GM18519 (cell line): Measurements from ENCODE around the gene ZNF341.
"Not testable (repeated sequence)": the region's sequence is repeated elsewhere in the genome, so short reads cannot be mapped to it uniquely, and the experiment has no call there.

Source experiments
- ATAC-seq: cut with Tn5 transposase; IDR thresholded peaks from one replicate; pipeline ENCODE4 v1.9.1; 2021; ENCODE audit warnings: mild to moderate bottlenecking, moderate library complexity; ENCODE audit not compliant: unreplicated experiment, low FRiP score

ZNF341 gene

GRCh38 chr20:33731693-33732165 is at the start of gene ZNF341:
Gene ZNF341, plus strand, starts transcription at chr20:33731996. Its CDS starts 26 bp downstream, at chr20:33732022.
- ATAC-seq, result peak; percentile 70

GRCh38 chr20:33684533-33685327 is 47.1 kb upstream of the ZNF341 start:
- no peak for ATAC-seq

DNA sequence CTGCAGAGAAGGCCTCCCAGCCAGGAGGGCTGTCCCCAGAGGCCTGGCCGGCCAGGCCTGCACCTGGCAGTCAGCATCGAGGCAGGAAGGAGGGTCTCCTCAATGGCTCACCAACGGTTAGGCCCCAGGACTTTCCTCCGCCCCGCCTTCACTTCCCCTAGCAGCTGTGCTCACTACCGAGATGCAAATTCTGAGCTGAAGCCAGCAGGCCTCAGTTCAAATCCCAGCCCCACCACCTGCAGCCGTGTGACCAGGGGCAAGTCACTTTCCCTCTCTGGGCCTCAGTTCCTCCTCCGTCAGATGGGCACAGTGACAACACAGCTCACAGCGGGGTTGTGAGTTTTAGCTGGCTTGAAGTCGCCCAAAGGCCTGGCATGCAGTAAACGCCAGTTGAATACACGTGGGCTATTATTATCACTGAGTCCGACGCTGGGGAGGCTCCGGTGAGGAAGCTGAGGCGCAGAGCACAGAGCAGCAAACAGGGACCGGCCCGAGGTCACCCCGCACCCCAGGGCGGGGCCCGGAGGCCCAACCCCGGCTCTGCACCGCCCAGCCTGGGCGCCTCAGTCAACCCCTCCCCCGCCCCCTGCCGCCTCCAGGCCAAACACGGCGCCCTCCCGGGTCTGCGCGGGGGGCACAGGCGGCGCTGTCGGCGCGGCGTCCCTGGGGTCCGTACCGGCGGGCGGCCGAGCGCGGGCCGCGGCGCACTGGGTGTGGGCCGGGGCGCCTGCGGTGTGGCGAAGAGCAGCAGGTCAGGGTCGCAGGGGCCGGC is 46.3 kb upstream of the ZNF341 start:
- ATAC-seq, result peak; percentile 22

GRCh38 chr20:33686100-33686983 is 45.5 kb upstream of the ZNF341 start, which contains the start of gene E2F1:
Gene E2F1, minus strand, starts transcription at chr20:33686385. Its CDS starts 121 bp downstream, at chr20:33686264.
- ATAC-seq, result peak; percentile 45

- no peak for ATAC-seq
These were observed 44.8 kb upstream of the ZNF341 start for GRCh38 chr20:33686984-33687366.

DNA sequence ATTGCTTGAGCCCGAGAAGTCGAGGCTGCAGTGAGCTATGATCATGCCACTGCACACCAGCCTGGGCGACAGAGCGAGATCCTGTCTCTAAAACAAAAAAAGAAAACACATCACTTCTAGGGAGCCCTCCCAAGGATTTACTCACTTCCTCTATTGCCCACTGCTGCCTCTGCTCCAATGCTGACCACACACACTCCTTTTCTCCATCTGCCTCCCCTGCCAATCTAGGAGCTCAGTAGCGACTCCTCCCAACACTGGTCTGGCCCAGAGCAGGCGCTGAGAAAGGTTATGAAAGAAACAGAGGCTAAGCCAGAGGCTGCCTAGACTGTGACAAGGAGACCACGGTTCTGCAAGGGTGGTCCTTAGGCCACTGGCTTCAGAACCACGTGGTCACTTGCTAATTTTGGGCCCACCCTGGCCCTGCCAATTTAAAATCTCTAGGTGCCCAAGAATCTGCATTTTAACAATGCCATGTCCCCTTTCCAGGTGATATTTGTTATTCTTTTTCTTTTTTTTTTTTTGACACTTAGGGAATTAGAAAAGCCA is 44.4 kb upstream of the ZNF341 start:
- no peak for ATAC-seq

- no peak for ATAC-seq
These were observed 43.5 kb upstream of the ZNF341 start for GRCh38 chr20:33687993-33688937.

DNA sequence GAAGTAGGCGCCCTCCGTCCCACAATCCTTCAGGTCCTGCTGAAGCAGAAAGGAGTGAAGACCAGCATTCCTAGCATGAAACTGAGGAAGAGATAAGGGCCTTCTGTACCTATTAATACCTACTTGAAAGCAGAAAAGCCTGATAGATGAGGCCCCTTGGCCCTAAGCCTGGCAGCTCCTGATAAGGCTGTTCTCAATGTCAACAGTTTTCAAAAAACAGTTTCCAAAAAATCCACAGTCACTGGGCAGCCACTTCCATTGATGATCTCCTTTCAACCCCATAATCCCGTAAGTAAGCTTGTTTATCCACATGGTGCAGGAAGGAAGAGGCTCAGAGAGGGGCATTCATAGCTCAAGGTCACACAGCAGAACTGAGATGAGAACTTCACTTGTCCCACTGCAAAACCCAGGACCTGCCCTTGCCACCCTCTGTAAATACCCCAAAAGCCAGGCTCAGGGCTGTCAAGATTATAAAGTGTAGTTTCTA is 42.8 kb upstream of the ZNF341 start:
- no peak for ATAC-seq

DNA sequence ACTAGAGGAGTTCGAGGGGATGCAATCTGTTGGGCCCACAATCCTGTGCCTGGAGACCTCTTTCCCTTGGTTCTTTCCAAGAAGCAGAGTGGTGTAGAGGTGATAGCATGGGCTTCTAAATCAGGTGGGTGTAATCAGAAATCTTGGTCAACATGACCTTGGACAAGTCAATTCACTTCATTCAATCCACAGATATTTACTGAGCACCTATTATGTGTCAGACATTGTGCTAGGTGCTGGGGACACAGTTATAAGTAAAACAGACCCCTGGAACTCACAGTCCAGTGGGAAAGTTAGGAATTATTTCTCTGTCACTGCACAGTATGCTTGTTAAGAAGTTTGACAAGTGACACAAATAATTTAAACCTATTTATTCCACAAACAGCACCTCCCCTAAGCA is 42.3 kb upstream of the ZNF341 start:
- no peak for ATAC-seq

DNA sequence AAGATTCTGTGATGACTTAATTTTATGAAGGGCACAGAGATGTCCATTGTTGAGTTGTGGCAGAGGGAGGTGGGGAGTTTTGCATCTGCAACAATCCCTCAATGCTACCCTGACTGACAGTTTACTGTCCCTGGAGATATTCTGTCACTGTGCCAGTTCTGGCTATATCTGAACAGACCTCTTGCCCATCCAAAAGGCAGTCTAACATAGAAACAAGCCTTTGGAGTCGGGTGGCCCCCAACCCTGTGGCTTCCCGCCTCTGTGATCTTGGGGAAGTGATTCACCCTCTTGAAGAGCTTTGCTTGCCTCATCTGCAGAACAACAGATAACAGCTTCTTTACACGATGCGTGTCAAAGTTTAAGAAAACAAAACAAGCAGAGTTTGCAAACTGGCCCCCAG is 41.8 kb upstream of the ZNF341 start:
- ATAC-seq, result no peak

GRCh38 chr20:33693289-33693688 is 38.5 kb upstream of the ZNF341 start:
- no peak for ATAC-seq

DNA sequence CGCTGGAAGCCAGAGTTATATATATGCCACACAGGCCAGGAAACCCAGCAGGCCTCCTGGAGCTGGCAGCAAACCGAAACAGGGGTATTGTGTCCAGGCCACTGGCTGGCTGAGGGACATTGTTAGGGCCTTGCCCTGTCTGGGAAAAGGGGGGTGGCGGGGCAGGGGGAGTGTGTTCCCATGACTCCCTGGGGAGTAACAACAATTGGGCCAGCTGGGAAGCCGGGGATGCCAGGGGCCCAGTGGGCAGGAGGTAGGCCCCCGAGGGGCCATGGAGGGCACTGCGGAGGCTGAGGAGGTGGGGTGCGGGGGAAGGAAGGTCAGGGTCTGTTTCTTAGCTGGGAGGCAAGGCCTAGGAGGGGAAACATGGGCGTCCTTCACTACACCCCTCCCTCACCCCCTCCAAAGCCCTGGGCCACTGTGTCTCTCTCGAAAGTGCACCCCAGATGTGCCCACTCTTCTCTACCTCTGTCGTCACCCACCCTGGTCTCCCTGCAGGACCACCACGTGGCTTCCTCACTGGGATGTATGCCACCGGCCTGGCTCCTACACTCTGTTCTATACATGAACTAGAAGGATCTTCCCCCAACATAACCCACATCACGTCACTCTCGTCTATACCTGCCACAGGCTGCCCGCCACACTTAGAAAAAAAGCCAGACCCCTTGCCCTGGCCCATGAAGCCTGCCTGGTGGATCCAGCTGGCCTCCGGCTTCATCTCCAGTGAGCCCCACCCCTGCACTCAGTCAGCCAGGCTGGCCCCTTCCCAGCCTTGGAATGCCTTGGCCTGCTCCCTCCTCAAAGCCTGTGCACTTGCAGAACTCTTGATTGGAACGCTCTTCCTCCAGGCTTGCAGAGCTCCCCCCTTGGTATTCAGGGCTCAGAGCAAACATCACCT is 37.8 kb upstream of the ZNF341 start:
- ATAC-seq, result no peak

GRCh38 chr20:33694639-33695012 is 37.2 kb upstream of the ZNF341 start:
- no peak for ATAC-seq

DNA sequence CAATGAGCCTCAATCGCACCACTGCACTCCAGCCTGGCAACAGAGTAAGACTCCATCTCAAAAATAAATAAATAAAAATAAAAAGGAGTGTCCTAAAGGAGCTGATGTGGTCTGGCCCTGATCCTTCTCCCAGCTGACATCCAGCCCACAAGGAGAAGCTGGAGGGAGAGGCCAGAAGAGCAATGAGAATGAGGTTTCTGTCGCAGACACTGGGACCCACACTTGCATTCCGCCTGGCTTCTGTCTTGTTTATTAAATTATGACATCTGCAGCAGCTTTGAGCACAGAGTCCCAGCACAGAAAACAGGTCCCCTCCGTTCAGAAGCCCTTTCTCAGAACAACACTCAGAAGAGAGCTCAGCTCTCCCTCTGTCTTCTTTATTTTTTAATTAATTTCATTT is 35.3 kb upstream of the ZNF341 start:
- no peak for ATAC-seq

- ATAC-seq, result no peak
These were observed 34.7 kb upstream of the ZNF341 start for GRCh38 chr20:33697129-33697528.

GRCh38 chr20:33698966-33699365 is 32.8 kb upstream of the ZNF341 start:
- not testable (repeated sequence) for ATAC-seq

DNA sequence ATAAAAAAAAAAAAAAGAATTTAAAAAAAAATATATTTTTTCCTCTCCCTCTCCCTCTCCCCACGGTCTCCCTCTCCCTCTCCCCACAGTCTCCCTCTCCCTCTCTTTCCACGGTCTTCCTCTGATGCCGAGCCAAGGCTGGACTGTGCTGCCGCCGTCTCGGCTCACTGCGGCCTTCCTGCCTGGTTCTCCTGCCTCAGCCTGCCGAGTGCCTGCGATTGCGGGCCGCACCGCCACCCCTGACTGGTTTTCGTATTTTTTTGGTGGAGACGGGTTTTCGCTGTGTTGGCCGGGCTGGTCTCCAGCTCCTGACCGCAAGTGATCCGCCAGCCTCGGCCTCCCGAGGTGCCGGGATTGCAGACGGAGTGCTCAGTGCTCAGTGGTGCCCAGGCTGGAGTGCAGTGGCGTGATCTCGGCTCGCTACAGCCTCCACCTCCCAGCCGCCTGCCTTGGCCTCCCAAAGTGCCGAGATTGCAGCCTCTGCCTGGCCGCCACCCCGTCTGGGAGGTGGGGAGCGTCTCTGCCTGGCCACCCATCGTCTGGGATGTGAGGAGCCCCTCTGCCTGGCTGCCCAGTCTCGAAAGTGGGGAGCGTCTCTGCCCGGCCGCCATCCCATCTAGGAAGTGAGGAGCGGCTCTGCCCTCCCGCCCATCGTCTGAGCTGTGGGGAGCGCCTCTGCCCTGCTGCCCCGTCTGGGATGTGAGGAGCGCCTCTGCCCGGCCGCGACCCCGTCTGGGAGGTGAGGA is 30.9 kb upstream of the ZNF341 start:
- ATAC-seq, result not testable (repeated sequence)
